ENCODE results near the gene FAM72A.
A peak's percentile ranks its signal among the peaks of the same experiment; 100 is the strongest.
"Not testable (repeated sequence)": the region's sequence is repeated elsewhere in the genome, so short reads cannot be mapped to it uniquely, and the experiment has no call there.

FAM72A gene

DNA sequence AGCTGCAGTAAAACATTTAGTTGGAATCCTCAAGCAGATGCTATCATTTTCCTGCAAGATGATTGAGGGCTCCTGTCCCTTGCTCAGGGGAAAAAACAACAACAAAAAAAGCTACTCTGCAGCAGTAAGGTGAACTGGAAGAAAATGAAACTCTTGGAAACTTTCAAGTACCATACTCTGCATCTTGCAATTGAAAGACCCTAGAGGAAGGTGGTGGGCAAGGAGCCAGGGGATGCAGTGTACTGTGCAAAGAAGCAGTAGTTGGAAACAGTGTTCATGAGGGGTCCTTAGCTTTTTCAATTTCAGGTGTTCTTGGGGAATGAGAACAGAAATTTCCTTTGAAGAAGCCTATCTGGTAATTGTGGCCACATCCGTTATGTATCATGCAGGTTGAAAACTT is 8.2 kb upstream of the FAM72A start:
- DNase-seq, result not testable (repeated sequence)

- DNase-seq, result not testable (repeated sequence)
Observed at GRCh38 chr1:206205569-206205968, 2.9 kb upstream of the FAM72A start.

DNA sequence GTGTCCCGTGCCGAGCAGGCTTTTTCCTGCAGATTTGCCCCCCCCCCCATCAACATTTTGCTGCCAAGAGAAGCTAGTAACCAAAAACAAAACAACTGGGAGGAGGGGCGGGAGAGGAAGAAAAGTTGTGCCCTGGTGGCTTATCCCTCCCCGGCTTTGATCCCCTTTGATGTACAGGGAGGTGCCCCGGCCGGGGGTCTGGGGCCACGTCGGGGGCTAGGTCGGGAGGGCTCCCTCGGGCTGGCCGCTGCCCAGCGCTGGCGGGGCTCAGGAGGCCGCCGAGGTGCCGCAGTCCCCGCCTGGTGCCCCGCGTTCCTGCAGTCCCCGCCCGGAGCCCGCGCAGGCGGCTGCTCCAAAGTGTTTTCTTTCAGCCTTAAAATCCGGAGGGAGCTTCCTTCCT is 2.2 kb upstream of the FAM72A start:
- not testable (repeated sequence) for DNase-seq

- not testable (repeated sequence) for DNase-seq
Observed at GRCh38 chr1:206204159-206204511, 1.5 kb upstream of the FAM72A start.

GRCh38 chr1:206203364-206204158 is 922 bp upstream of the FAM72A start, which contains the start of gene SRGAP2:
Gene SRGAP2 (plus strand): TSS chr1:206203541. CDS start chr1:206205971, 2,430 bp downstream.
- DNase-seq, result peak; percentile 23

DNA sequence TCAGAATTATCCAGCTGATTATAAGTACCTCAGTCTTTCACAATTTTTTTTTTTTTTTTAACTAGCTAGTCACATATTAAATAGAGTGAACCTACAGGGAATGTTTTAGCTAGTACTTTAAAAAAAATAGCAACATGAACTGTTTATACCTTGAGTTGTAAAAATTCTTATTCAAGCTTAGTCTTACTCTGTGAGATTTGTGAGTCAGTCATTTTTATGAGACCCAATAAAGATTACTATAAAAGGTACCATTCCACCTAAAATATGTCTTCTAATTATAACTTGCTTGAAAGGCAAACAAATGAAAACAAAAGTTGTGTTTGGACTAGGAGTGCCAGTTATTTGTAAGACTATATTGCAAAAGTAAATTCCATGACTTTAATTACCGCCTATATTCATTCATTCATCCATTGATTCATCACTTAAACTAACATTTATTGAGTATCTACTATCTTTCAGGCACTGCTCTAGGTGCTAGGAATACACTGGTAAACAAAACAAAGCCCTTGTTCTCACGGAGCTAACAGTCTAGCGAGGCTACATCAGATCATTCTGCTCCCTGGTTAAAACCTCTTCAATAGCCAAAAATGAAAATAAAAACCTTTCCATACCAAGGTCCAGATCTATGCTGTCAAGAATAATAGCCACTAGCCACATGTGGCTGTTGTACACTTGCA is 5.8 kb downstream of the FAM72A start:
- not testable (repeated sequence) for DNase-seq

DNA sequence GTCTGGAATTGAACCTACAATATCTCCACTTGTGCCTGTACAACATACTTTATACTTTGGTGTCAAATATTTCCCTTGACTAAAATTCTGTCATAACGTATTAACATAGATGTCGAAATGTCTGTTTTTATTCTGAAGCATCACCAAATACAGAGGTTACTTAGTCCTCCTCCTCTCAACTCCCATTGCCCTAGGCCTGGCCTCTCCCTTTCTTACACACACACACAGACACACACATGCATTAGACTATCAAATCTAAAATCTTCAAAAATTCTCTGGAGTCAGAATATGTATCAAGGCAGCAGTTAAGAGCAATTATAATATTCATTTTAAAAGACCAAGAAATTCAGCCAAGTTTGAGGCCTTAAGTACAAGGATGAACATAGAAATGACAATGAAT is 7.5 kb downstream of the FAM72A start:
- not testable (repeated sequence) for DNase-seq

- DNase-seq, result not testable (repeated sequence)
Observed at GRCh38 chr1:206186826-206187225, 15.8 kb downstream of the FAM72A start.

GRCh38 chr1:206185778-206186177 is 16.9 kb downstream of the FAM72A start:
- not testable (repeated sequence) for DNase-seq

DNA sequence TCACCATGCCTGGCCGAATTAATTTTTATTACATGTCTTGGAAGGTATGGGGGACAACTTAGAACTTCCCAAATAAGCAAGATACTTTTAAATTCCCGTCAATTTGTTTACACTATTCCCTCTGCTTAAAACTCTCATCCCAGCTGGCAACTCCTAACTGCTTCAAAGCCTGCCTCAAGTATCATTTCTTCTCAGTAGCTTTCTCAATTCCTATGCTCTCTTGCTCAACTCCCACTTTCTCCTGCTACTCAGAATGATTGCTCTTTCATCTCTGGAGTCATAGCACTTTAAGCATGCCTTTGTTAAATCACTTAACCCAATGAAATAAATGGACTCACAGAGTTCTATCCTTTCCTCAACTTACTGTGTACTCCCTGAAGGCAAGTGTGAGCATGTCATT is 18.9 kb downstream of the FAM72A start:
- not testable (repeated sequence) for DNase-seq

DNA sequence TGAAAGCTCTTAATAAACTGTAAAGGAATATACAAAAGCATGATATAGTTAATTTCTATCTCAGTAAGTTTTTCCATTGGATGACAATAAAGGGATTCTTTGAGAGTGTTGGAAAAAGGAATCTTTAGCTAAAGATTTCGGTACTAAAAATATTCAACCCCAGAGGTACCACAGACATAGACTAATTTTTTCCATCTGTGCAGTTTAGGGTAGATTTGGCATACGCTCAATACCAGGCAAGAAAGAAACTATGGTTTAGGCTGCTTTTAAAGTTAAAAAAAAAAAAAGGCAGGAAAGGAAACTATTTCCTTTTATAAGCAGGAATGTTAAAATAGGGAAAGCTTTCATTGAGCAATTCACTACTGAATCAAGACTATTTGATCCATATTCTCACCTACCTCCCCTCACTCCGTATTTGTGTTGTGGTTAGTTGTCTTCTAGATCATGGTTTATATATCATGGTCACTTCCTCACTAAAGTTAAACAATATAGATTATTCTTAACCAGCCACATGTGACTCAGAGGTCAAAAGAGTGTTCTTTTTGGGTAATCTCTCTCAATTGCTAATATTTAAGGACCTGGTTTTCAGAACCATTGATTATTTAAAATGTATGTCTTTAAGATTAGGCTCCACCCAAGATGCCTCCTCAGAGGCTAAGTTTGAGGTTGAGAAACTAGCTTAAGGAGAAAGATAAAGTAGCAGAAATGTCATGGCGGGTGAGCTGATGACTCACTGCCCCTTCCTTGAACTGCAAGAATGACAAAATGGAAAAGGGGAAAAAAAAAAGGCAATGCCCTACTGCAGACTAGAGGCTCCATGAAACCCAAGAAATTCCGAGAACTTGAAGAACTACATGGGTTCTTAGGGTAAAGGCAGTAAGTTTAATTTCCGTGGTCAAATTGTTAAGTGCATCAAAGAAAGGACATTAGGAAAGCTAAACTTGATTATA is 20.0 kb downstream of the FAM72A start:
- not testable (repeated sequence) for DNase-seq

- DNase-seq, result not testable (repeated sequence)
Observed at GRCh38 chr1:206179666-206180065, 23.0 kb downstream of the FAM72A start.

DNA sequence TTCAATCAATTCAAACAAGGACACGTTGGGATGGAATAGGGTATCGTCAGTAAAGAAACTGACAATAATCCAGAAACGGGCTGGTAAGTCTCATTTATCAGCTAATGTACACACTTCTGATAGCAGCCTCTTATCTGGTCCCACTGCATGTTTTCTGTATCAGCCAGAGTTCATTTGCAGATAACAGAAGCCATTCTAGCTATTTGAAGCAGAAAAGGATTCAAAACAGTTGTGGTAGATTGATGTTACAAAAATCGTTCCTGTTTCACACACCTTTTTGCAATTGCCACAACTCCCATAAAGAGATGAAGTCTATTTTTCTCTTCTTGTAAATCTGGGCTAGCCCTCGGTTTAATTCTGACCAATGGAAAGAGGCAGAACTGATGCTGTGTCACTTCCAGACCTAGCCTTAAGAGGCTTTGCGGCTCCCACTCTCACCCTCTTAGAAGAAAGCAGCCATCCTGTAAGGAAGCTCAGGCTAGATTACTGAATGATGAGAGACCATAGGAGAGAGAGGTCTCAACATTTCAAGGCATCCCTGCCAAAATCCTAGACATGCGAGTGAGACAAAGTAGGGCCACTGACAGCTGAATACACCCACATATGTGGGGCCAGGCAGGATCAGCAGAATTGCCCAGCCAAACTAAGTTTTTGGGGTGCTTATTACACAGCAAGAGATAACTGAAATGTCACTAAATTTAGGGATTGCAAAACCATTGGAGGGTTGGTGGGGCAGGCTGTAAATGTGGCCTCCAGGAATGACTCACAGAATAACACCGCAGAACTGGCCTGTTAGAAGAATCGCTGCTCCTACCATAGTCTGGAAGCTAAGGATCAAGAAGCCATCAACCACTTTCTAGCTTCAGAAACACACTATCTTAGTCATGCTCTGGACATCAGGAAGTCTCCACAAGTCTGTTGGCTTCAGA is 24.3 kb downstream of the FAM72A start:
- not testable (repeated sequence) for DNase-seq

DNA sequence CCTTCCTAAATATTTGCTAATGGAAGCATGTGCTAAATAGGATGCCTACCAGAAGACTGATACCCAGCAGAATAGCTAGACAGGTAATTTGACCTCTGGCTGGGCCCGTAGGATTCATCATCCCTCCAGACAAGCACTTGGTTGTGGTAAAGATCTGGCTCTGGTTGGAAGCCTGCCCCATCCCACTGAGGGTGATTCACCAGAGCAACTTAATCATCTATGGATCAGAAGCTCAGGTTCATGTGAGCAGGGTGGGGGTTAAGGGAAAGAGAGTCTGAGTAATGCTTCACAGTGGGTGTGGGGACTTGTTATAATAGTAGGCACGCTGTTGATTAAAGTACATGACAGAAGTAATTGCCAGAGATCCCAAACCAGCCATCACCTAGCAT is 26.5 kb downstream of the FAM72A start:
- DNase-seq, result not testable (repeated sequence)

DNA sequence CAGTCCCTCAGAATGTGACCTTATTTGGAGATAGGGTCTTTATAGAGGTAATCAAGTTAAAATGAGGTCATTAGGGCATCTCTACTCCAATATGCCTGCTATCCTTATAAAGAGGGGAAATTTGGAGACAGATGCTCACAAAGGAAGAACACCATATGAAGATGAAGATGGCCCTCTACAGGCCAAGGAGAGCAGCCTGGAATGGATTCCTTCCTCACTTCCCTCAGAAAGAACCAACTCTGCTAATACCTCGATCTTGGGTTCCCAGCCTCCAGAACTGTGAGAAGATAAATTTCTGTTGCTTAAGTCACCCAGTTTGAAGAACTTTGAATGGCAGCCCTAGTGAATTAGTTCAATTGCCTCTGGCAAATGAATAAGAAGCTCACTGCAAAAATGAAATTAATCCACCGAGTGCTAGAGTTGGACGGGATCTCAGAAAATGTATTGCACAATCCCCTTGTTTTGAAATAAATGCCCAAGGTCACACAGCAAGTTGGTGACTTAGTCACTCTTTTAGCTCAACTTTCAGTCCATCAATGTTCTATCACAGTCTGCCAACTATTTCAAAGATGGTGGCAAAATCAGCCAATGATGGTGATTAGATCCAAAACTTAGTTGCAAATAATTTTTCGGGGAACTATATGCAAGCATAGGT is 27.1 kb downstream of the FAM72A start:
- not testable (repeated sequence) for DNase-seq

DNA sequence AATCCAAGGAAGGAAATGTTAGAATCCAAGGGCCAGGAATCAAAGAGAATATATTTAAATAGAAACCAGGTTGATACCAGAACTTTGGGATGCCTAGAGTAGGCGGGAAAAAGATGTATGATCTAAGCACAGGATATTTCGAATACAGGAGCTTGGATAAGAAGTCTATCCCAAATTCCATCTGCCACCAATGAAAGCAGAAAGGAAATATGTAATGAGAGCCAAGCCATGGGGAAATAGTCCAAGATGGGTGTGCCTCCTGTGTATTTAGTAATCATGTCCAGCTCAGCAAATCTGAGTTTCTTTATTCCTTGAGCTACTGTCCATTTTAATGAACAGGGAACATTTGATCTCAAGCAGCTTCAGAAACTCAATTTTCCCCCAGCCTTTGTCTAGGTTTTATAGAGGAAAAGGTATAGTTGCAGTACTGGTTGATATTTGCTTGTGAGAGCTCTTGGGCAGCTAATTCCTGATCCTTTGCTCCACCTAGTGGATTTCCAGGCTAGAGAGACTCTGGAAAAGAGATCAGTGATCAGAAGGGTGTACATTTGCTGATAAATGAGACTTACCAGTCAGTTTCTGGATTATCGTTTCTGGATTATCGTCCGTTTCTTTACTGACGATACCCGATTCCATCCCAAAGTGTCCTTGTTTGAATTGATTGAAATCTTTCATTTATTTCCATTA is 28.3 kb downstream of the FAM72A start:
- not testable (repeated sequence) for DNase-seq

DNA sequence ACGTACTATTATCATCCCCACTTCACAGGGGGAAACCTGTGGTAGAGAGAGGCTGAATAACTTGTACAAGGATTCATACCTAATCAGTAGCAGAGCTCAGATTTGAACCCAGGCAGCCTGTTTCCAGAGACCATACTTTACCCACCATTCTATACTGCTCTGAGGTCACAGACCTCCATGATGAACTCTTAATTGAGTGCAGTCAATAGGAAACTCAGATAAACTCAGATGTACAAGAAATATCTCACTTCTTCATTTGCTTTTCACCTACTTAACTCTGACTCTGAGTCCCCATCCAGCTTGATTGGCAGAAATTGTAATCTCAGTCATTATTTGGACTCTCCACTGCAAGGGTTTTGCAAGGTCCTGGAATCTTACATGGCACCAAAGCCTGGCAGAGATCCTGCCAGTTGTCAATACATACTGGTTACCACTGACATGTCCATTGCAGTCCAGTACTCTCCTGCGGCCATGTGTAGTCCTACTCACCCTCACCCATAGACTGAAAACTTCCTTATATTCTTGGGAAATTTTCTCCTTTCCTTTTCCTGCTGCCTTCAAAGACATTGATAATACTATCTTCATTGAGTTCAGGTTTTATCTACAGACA is 29.4 kb downstream of the FAM72A start:
- DNase-seq, result not testable (repeated sequence)

- not testable (repeated sequence) for DNase-seq
Observed at GRCh38 chr1:206169794-206170193, 32.8 kb downstream of the FAM72A start.

DNA sequence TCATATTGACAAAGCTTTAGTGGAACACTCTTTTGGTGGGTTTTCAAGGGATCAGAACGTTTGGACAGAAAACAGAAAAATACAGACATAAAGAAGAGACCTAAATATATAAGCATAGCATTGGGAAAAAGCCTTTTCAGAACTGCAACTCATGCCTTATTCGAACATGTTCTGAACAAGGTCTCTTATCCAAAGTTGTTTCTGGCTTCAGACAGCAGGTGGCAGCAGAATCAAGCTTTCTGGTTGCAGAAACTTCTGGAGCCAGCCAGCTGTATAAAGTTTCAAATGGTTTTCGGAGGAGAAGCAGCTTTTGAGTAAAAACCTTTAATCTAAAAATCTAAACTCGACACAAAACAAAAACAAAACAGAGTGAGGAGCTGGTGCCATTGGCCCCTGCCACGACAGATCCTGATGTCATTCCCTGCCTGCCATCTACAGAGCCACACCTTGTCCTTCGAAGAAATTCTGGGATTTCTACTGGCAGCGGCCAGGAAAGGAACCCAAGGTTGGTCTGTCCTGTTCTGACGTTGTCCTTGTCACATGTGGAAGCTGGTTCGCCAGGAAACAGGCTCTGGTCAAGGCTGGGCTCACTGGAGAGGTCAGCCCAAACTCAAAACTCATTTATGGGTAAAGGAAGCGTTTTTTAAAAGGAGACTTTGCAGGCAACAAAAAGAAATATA is 35.1 kb downstream of the FAM72A start:
- DNase-seq, result not testable (repeated sequence)
